ENCODE measurements around the gene ANKDD1B.

Gene ANKDD1B

GRCh38 chr5:75620184-75620959 lies 9.1 kb downstream of the ANKDD1B start:
- TF ChIP-seq POLR2A (IDR thresholded peaks at IDR 0.05; ENCODE audit: extremely low read depth, insufficient read length) = no peak
- TF ChIP-seq, protein P1, sequence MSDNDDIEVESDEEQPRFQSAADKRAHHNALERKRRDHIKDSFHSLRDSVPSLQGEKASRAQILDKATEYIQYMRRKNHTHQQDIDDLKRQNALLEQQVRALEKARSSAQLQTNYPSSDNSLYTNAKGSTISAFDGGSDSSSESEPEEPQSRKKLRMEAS (IDR thresholded peaks at IDR 0.05; ENCODE audit: low read depth, low read length) = no peak
- TF ChIP-seq MYC (IDR thresholded peaks at IDR 0.05; ENCODE audit: low read depth, low read length) = no peak
- TF ChIP-seq CTCF (IDR thresholded peaks at IDR 0.05; ENCODE audit: low read depth, low read length) = no peak
- no peak for DNase-seq (ENCODE audit: low read depth)
- H3K4me3 ChIP-seq (ENCODE audit: low read depth, low read length) = no peak overlapping the region

DNA sequence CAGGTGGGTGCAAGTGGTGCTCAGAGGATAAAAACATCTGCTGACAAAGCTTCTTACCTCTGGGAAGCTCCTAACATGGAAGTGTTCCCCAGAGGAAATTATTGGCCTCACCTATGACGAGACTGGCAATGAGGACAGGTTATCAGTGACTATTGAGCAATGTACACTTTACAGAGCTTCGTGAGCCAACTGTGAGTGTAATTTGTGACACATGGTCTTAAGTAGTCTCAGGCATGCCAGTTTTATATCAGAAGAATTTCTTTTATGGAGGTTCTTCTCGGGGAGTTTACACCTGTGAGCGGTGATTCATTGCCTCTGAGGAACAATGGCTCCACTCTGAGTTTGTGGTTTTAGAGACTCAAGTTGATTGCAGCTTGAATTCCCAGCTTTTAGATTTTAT lies 11.3 kb downstream of the ANKDD1B start:
- no peak for DNase-seq (ENCODE audit: low read depth)
- TF ChIP-seq POLR2A (IDR thresholded peaks at IDR 0.05; ENCODE audit: extremely low read depth, insufficient read length) = no peak
- TF ChIP-seq, protein P1 (IDR thresholded peaks at IDR 0.05; ENCODE audit: low read depth, low read length) = no peak
- no peak for TF ChIP-seq CTCF (IDR thresholded peaks at IDR 0.05; ENCODE audit: low read depth, low read length)
- TF ChIP-seq MYC (IDR thresholded peaks at IDR 0.05; ENCODE audit: low read depth, low read length) = no peak
- no peak overlapping the region for H3K4me3 ChIP-seq (ENCODE audit: low read depth, low read length)

DNA sequence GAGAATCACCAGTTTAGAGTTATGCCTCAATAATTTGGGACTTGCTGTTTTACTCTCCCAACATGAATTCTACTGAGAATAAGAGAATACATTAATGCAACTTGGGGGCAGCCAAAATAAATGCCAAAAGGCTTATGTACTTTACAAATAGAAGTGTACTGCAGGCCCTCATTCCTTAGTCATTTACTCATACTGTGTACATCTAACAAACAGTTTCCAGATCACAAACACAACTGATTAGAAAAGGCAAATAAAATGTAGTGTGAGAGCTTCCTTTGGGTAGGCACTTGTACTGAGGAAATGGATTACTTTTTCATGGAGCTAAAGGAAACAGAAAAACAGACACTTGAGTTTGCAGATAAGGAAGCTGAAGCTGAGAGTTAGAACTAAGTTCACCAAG lies 12.6 kb downstream of the ANKDD1B start:
- TF ChIP-seq CTCF (IDR thresholded peaks at IDR 0.05; ENCODE audit: low read depth, low read length) = no peak
- TF ChIP-seq POLR2A (IDR thresholded peaks at IDR 0.05; ENCODE audit: extremely low read depth, insufficient read length) = no peak
- TF ChIP-seq MYC (IDR thresholded peaks at IDR 0.05; ENCODE audit: low read depth, low read length) = no peak
- TF ChIP-seq, protein P1 (IDR thresholded peaks at IDR 0.05; ENCODE audit: low read depth, low read length) = no peak
- no peak overlapping the region for H3K4me3 ChIP-seq (ENCODE audit: low read depth, low read length)
- no peak for DNase-seq (ENCODE audit: low read depth)

- no peak for TF ChIP-seq POLR2A (IDR thresholded peaks at IDR 0.05; ENCODE audit: extremely low read depth, insufficient read length)
- no peak for TF ChIP-seq CTCF (IDR thresholded peaks at IDR 0.05; ENCODE audit: low read depth, low read length)
- no peak for TF ChIP-seq MYC (IDR thresholded peaks at IDR 0.05; ENCODE audit: low read depth, low read length)
- TF ChIP-seq, protein P1 (IDR thresholded peaks at IDR 0.05; ENCODE audit: low read depth, low read length) = no peak
- no peak for DNase-seq (ENCODE audit: low read depth)
- H3K4me3 ChIP-seq (ENCODE audit: low read depth, low read length) = no peak overlapping the region
Observed at GRCh38 chr5:75626959-75627358, 15.7 kb downstream of the ANKDD1B start.

- no peak overlapping the region for H3K4me3 ChIP-seq (ENCODE audit: low read depth, low read length)
- no peak for DNase-seq (ENCODE audit: low read depth)
- TF ChIP-seq POLR2A (IDR thresholded peaks at IDR 0.05; ENCODE audit: extremely low read depth, insufficient read length) = no peak
Observed at GRCh38 chr5:75627801-75628200, 16.5 kb downstream of the ANKDD1B start.

GRCh38 chr5:75630875-75631274 lies 19.6 kb downstream of the ANKDD1B start:
- TF ChIP-seq MYC (IDR thresholded peaks at IDR 0.05; ENCODE audit: low read depth, low read length) = no peak
- no peak for TF ChIP-seq POLR2A (IDR thresholded peaks at IDR 0.05; ENCODE audit: extremely low read depth, insufficient read length)
- TF ChIP-seq CTCF (IDR thresholded peaks at IDR 0.05; ENCODE audit: low read depth, low read length) = no peak
- TF ChIP-seq, protein P1 (IDR thresholded peaks at IDR 0.05; ENCODE audit: low read depth, low read length) = no peak
- no peak overlapping the region for H3K4me3 ChIP-seq (ENCODE audit: low read depth, low read length)
- DNase-seq (ENCODE audit: low read depth) = no peak

Data from NB4 (cell line).